Body of pancreas (tissue), 4 donors: ENCODE data around the gene EXOC2.

Experiments used
- POLR2A ChIP-seq, 3 donors: fragments of 450-650 bp; IDR thresholded peaks; one replicate each; pipeline ENCODE4 v1.6.1; 2016; ENCODE audit warnings: antibody characterized with exemption in 3 of 3, mild to moderate bottlenecking in 2 of 3
- TF ChIP-seq, protein P1 (sequence below), 7 experiments: fragments of 450-650 bp in 4 of 7; fragments of 200-600 bp in 3 of 7; sonication (generic) in 3 of 7; IDR thresholded peaks; one replicate each; pipeline ENCODE4 v1.5.1; 2016 to 2019; ENCODE audit warnings: antibody characterized with exemption in 7 of 7

DNA sequence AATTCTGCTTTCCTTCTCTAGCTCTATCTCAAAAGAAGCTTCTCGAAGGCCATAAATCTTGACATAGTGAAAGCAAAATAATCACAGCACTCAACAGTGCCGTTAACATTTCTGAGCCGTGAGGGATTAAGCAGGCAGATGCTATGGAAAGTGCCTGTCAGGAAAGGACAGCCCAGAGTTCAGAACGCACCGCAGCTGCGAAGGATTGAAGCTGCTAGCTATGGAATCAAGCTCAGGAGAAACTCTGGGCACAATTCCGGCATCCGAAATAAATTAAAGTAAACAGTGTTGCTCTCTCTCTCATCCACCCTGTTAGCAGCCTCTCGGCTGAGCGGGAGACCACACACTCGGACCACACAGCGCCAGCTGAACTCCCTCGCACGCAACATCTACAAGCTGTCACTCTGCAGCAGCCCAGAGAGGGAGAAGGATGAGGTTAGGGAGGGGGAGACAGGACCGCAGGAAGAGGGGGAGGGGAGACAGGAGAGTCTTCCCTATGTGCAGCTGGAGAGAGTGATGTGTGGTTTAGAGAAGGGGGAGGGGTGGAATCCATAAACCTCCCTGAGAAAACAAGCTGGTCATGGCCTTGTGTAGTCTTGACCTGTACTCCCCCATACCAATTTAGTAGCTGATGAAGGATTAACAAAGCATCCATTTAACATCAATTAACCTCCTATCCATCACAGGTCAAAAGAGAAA lies 9.0 kb downstream of the EXOC2 start:
- TF ChIP-seq, protein P1, sequence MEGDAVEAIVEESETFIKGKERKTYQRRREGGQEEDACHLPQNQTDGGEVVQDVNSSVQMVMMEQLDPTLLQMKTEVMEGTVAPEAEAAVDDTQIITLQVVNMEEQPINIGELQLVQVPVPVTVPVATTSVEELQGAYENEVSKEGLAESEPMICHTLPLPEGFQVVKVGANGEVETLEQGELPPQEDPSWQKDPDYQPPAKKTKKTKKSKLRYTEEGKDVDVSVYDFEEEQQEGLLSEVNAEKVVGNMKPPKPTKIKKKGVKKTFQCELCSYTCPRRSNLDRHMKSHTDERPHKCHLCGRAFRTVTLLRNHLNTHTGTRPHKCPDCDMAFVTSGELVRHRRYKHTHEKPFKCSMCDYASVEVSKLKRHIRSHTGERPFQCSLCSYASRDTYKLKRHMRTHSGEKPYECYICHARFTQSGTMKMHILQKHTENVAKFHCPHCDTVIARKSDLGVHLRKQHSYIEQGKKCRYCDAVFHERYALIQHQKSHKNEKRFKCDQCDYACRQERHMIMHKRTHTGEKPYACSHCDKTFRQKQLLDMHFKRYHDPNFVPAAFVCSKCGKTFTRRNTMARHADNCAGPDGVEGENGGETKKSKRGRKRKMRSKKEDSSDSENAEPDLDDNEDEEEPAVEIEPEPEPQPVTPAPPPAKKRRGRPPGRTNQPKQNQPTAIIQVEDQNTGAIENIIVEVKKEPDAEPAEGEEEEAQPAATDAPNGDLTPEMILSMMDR (IDR thresholded peaks at IDR 0.05) = no peak
- TF ChIP-seq POLR2A (IDR thresholded peaks at IDR 0.05) = no peak
